Thyroid gland (tissue), 4 donors: ENCODE measurements around the gene MNX1. TPM values are rescaled to one million over a fixed set of nuclear protein-coding genes. Genes with fewer than 3 reads are reported as not detected.

Source experiments
- DNase-seq, 2 donors: peaks; one replicate each; pipeline ENCODE4 v3.0.0-alpha.2; 2019
- H3K27ac ChIP-seq, 3 donors: fragments of 200-600 bp; sonication (generic); 1 replicate in 2 of 3; 2 replicates in 1 of 3; pipeline ENCODE4 v1.5.1; 2016 to 2019; ENCODE audit warnings: mild to moderate bottlenecking in 1 of 3, moderate library complexity in 1 of 3
- H3K27me3 ChIP-seq: fragments of 200-600 bp; sonication (generic); one replicate; pipeline ENCODE4 v1.5.1; 2019
- H3K36me3 ChIP-seq, 2 donors: fragments of 200-600 bp; sonication (generic); one replicate each; pipeline ENCODE4 v1.5.1; 2016 to 2019
- H3K4me1 ChIP-seq, 2 donors: fragments of 200-600 bp; sonication (generic); one replicate each; pipeline ENCODE4 v1.5.1; 2017 to 2019
- H3K4me3 ChIP-seq, 3 donors: fragments of 200-600 bp; sonication (generic); replicated peaks in 1 of 3; 1 replicate in 2 of 3; 2 replicates in 1 of 3; pipeline ENCODE4 v1.5.1; 2016; ENCODE audit warnings: mild to moderate bottlenecking in 1 of 3
- H3K9me3 ChIP-seq: fragments of 200-600 bp; sonication (generic); one replicate; pipeline ENCODE4 v1.5.1; 2017
- POLR2A ChIP-seq, 2 donors: fragments of 450-650 bp; IDR thresholded peaks; one replicate each; pipeline ENCODE4 v1.6.1; 2017; ENCODE audit warnings: antibody characterized with exemption in 2 of 2, mild to moderate bottlenecking in 2 of 2, moderate library complexity in 1 of 2
- WGBS, 2 donors: methylation state at CpG; one replicate each; pipeline ENCODE4 v1.1.5; 2017; 5-methylcytosine and 5-hydroxymethylcytosine counted together
- intact Hi-C: fragments of 100-400 bp; cut with DNase I; formaldehyde crosslinking; loops from one replicate; pipeline ENCODE4 v1.15.1; 2023
- total RNA-seq, 4 donors: library from RNA; depleted of rRNA; stranded (reverse); fragments of >200 nt; gene quantifications; one replicate each; pipeline ENCODE4 v1.2.3, GENCODE V29; 2016
- TF ChIP-seq, protein P1 (sequence below), 6 experiments: fragments of 200-600 bp in 3 of 6; fragments of 450-650 bp in 3 of 6; sonication (generic) in 3 of 6; IDR thresholded peaks; one replicate each; pipeline ENCODE4 v1.5.1; 2016 to 2019; ENCODE audit warnings: antibody characterized with exemption in 6 of 6, mild to moderate bottlenecking in 2 of 6, inconsistent platforms in 1 of 6, moderate library complexity in 1 of 6

The MNX1 gene
- total RNA-seq, 4 donors from 2014 or later: not detected

- TF ChIP-seq POLR2A (IDR thresholded peaks at IDR 0.05): no peak
- TF ChIP-seq, protein P1, sequence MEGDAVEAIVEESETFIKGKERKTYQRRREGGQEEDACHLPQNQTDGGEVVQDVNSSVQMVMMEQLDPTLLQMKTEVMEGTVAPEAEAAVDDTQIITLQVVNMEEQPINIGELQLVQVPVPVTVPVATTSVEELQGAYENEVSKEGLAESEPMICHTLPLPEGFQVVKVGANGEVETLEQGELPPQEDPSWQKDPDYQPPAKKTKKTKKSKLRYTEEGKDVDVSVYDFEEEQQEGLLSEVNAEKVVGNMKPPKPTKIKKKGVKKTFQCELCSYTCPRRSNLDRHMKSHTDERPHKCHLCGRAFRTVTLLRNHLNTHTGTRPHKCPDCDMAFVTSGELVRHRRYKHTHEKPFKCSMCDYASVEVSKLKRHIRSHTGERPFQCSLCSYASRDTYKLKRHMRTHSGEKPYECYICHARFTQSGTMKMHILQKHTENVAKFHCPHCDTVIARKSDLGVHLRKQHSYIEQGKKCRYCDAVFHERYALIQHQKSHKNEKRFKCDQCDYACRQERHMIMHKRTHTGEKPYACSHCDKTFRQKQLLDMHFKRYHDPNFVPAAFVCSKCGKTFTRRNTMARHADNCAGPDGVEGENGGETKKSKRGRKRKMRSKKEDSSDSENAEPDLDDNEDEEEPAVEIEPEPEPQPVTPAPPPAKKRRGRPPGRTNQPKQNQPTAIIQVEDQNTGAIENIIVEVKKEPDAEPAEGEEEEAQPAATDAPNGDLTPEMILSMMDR (IDR thresholded peaks at IDR 0.05): no peak
- no peak overlapping the region for H3K27ac ChIP-seq
- intact Hi-C loops: no loop called here
- H3K27me3 ChIP-seq: peaks cover 57% of the 10 kb centered on the region
- DNase-seq: no peak
- no peaks in the 10 kb centered on the region for H3K36me3 ChIP-seq
- WGBS, 2 donors: 2 to 3% methylated on average over 15 to 37 of the region's 50 CpGs
- H3K4me1 ChIP-seq: peaks cover 8 to 26% of the 10 kb centered on the region in 2 donors
- H3K4me3 ChIP-seq: no peak overlapping the region
- H3K9me3 ChIP-seq: no peaks in the 10 kb centered on the region
Observed at GRCh38 chr7:157018997-157019608, 8.6 kb upstream of the MNX1 start.

DNA sequence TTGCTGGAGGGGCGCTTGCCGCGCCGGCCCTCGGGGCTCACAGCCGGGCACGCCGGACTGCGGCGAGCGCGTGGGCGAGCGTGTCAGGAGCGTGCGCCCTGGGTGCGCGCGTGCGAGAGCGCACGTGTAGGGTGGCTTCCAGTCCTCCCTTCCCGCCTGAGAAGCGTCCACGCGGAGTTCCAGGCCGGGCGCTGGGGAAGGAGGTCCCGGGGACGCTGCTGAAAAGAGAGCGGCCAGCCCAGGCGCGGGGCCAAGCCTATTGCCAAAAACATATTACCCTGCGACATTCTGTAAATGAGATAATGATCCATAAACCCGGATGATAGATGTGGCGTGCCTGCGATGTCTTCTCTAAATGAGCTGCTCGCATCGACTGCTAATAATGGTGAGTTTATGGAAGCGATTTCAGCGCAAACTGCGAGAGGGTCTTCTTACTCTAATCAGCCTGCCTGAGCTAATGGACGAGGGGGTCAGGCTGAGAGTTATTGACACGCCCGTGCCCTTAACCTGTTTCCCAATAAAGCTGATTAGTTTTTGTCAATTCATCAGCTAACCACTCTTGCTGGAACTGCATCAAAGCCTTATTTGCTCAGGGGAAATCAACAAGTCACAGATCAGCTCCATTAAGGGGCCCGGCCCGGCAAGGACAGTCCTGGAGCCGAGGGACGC is 8.0 kb upstream of the MNX1 start:
- no peaks in the 10 kb centered on the region for H3K36me3 ChIP-seq
- no peak overlapping the region for H3K4me3 ChIP-seq
- no peak for DNase-seq
- no peaks in the 10 kb centered on the region for H3K9me3 ChIP-seq
- peaks cover 57% of the 10 kb centered on the region for H3K27me3 ChIP-seq
- no peak overlapping the region for H3K27ac ChIP-seq
- 2 to 4% methylated on average over 9 to 23 of the region's 49 CpGs for WGBS, 2 donors
- peaks cover 8 to 26% of the 10 kb centered on the region in 2 donors for H3K4me1 ChIP-seq
- TF ChIP-seq POLR2A (IDR thresholded peaks at IDR 0.05): no peak
- TF ChIP-seq, protein P1 (IDR thresholded peaks at IDR 0.05): no peak
- intact Hi-C loops: no loop called here

GRCh38 chr7:157017603-157018327 is 7.3 kb upstream of the MNX1 start:
- Histone ChIP-seq H3K27me3 (peaks cover 50% of the 10 kb centered on the region), H3K27ac (no peak overlapping the region), H3K9me3 (no peaks in the 10 kb centered on the region), H3K4me3 (no peak overlapping the region), H3K4me1 (peaks cover 8 to 26% of the 10 kb centered on the region in 2 donors), H3K36me3 (no peaks in the 10 kb centered on the region)
- intact Hi-C loops: no loop called here
- TF ChIP-seq, protein P1 (IDR thresholded peaks at IDR 0.05): no peak
- TF ChIP-seq POLR2A (IDR thresholded peaks at IDR 0.05): no peak
- 4 to 6% methylated on average over 21 to 25 of the region's 48 CpGs for WGBS, 2 donors
- no peak for DNase-seq

DNA sequence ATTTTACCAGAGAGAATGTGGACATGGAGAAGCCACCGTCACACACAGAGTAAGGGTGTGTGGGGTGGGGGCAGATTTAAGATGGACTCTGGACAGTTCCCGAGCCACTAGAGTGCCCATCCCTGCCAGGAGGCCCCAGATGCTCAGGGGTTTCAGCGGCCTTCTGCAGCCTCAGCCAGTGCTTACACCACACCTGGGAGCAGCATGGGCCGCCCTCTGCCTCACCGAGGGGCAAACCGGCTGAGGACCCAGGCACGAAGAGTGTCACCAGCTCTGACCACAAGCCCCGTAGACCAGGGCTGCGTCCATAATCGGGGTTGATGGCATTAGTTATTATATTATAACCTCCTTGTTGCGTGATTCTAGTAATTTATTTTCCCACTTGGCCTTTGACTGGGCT is 6.7 kb upstream of the MNX1 start:
- 2 to 16% methylated on average over 6 to 11 of the region's 11 CpGs for WGBS, 2 donors
- Histone ChIP-seq H3K4me1 (peaks cover 8 to 26% of the 10 kb centered on the region in 2 donors), H3K4me3 (no peak overlapping the region), H3K9me3 (no peaks in the 10 kb centered on the region), H3K36me3 (no peaks in the 10 kb centered on the region), H3K27ac (no peak overlapping the region), H3K27me3 (peaks cover 45% of the 10 kb centered on the region)
- intact Hi-C loops: no loop called here
- DNase-seq: no peak
- no peak for TF ChIP-seq POLR2A (IDR thresholded peaks at IDR 0.05)
- TF ChIP-seq, protein P1 (IDR thresholded peaks at IDR 0.05): no peak
